Breast epithelium (tissue), 4 donors: ENCODE results near the gene ADGRF1. TPM values are rescaled to one million over a fixed set of nuclear protein-coding genes. Genes with fewer than 3 reads are reported as not detected.

ENCODE experiments used
- DNase-seq, 2 donors: peaks; one replicate each; pipeline ENCODE4 v3.0.0-alpha.2; 2019; ENCODE audit warnings: low spot score in 2 of 2
- H3K27ac ChIP-seq, 2 donors: fragments of 200-600 bp; sonication (generic) in 1 of 2; one replicate each; pipeline ENCODE4 v1.5.1; 2016 to 2019; ENCODE audit warnings: mild to moderate bottlenecking in 1 of 2
- H3K27me3 ChIP-seq, 2 donors: fragments of 200-600 bp; sonication (generic) in 1 of 2; one replicate each; pipeline versions ENCODE4 v1.5.1 to v1.6.0; 2017 to 2019; ENCODE audit warnings: control low read depth in 1 of 2, mild to moderate bottlenecking in 1 of 2
- H3K36me3 ChIP-seq: fragments of 200-600 bp; one replicate; pipeline ENCODE4 v1.5.1; 2019
- H3K4me1 ChIP-seq, 2 donors: fragments of 200-600 bp; sonication (generic); one replicate each; pipeline ENCODE4 v1.5.1; 2016 to 2019; ENCODE audit warnings: control low read depth in 1 of 2
- H3K4me3 ChIP-seq, 3 donors: fragments of 200-600 bp; sonication (generic); 1 replicate in 2 of 3; 2 replicates in 1 of 3; pipeline ENCODE4 v1.5.1; 2016 to 2019; ENCODE audit warnings: mild to moderate bottlenecking in 3 of 3, moderate library complexity in 2 of 3
- H3K9me3 ChIP-seq, 2 donors: fragments of 200-600 bp; sonication (generic) in 1 of 2; one replicate each; pipeline ENCODE4 v1.5.1; 2016 to 2019; ENCODE audit warnings: control low read depth in 1 of 2
- POLR2A ChIP-seq: fragments of 450-650 bp; IDR thresholded peaks from one replicate; pipeline ENCODE4 v1.6.1; 2016; ENCODE audit warnings: antibody characterized with exemption, mild to moderate bottlenecking, moderate library complexity
- POLR2AphosphoS5 ChIP-seq, 3 donors: sonication (generic); formaldehyde crosslinking; IDR thresholded peaks; one replicate each; pipeline ENCODE4 v1.6.1; 2017; ENCODE audit warnings: antibody characterized with exemption in 3 of 3
- intact Hi-C: fragments of 100-400 bp; cut with DNase I; formaldehyde crosslinking; loops from one replicate; pipeline ENCODE4 v1.15.1; 2023; ENCODE audit warnings: low total_unique reads
- total RNA-seq, 3 donors: library from RNA; depleted of rRNA; stranded (reverse); fragments of >200 nt; gene quantifications; one replicate each; pipeline ENCODE4 v1.1.0, GENCODE V29; 2016
- TF ChIP-seq, protein P1 (sequence below), 3 donors: fragments of 450-650 bp; IDR thresholded peaks; one replicate each; pipeline ENCODE4 v1.5.1; 2016 to 2017; ENCODE audit warnings: antibody characterized with exemption in 3 of 3, mild to moderate bottlenecking in 3 of 3, moderate library complexity in 3 of 3

Gene ADGRF1
- total RNA-seq, 3 donors from 2014 or later, result 0.66 to 3.5 TPM; not detected in 1

DNA sequence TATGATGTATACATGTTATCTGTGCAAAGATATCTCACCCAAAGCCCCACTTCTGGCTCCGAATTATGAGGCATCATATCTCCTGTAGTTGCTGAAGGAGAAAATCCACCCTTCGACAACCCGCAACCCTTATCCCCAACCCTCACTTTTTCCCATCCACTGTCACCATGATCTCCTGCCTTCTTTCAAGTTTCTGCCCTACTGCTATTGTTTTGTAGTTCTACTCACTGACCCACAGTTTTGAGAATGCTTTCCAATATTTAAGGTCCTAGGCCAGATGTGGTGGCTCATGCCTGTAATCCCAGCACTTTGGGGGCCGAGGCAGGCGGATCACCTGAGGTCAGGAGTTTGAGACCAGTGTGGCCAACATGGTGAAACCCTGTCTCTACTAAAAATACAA, 22.2 kb downstream of the ADGRF1 start:
- H3K4me3 ChIP-seq, result no peak overlapping the region
- H3K27me3 ChIP-seq, result no peaks in the 10 kb centered on the region
- H3K27ac ChIP-seq, result no peak overlapping the region
- intact Hi-C loops, result no loop called here
- no peak for DNase-seq
- H3K9me3 ChIP-seq, result no peaks in the 10 kb centered on the region
- TF ChIP-seq, protein P1, sequence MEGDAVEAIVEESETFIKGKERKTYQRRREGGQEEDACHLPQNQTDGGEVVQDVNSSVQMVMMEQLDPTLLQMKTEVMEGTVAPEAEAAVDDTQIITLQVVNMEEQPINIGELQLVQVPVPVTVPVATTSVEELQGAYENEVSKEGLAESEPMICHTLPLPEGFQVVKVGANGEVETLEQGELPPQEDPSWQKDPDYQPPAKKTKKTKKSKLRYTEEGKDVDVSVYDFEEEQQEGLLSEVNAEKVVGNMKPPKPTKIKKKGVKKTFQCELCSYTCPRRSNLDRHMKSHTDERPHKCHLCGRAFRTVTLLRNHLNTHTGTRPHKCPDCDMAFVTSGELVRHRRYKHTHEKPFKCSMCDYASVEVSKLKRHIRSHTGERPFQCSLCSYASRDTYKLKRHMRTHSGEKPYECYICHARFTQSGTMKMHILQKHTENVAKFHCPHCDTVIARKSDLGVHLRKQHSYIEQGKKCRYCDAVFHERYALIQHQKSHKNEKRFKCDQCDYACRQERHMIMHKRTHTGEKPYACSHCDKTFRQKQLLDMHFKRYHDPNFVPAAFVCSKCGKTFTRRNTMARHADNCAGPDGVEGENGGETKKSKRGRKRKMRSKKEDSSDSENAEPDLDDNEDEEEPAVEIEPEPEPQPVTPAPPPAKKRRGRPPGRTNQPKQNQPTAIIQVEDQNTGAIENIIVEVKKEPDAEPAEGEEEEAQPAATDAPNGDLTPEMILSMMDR (IDR thresholded peaks at IDR 0.05), result no peak
- H3K4me1 ChIP-seq, result no peaks in the 10 kb centered on the region
- H3K36me3 ChIP-seq, result no peaks in the 10 kb centered on the region

DNA sequence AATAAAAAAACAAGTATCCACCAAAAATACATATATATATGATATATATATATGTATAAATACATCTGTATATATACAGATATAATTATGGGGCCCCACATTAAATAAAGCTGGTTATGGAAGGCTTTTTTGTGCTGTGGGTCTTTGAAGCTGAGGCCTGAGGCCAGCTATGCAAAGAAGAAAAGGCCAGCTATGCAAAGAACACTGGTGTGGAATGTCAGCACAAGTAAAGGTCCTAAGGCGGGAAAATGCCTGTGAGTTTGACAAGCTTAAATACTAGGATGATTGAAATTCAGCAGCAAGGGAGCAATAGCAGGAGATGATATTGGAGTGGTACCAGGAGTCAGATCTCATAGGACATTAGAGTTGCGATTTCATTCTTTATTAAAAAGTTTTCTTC, 25.2 kb downstream of the ADGRF1 start:
- TF ChIP-seq POLR2AphosphoS5 (IDR thresholded peaks at IDR 0.05) (no peak), POLR2A (no peak)
- TF ChIP-seq, protein P1 (IDR thresholded peaks at IDR 0.05), result no peak
- no peaks in the 10 kb centered on the region for H3K4me1 ChIP-seq
- DNase-seq, result no peak
- H3K9me3 ChIP-seq, result no peaks in the 10 kb centered on the region
- peak overlapping the region in 1 of 2 donors; percentile 52 for H3K27ac ChIP-seq
- H3K27me3 ChIP-seq, result no peaks in the 10 kb centered on the region
- H3K4me3 ChIP-seq, result no peak overlapping the region
- intact Hi-C loops, result no loop called here
- no peaks in the 10 kb centered on the region for H3K36me3 ChIP-seq

DNA sequence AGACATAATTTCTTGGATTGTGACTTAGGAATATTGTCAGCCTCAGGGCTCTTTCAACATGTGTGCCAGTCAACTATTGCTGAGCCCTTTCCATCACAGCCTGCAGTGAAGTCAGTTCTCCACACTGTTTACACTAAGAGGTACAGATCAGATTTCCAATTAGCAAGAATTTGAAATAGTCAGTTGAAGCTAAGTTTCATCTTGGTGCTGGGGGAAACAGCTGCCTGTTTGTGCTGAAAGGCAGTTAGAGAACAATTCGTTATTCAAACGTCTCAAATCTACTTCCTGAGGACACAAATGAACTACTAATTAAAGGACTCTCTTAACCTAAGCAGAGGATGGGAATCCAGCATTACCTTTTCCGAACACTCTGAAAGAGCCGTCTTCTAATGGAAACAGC, 25.9 kb downstream of the ADGRF1 start:
- TF ChIP-seq, protein P1 (IDR thresholded peaks at IDR 0.05), result no peak
- no peak for TF ChIP-seq POLR2A
- no peak for TF ChIP-seq POLR2AphosphoS5 (IDR thresholded peaks at IDR 0.05)
- no peak overlapping the region for H3K4me3 ChIP-seq
- no peaks in the 10 kb centered on the region for H3K36me3 ChIP-seq
- no peaks in the 10 kb centered on the region for H3K4me1 ChIP-seq
- H3K27ac ChIP-seq, result peak overlapping the region; percentile 52 to 60
- no peaks in the 10 kb centered on the region for H3K9me3 ChIP-seq
- intact Hi-C loops, result no loop called here
- DNase-seq, result no peak
- H3K27me3 ChIP-seq, result no peaks in the 10 kb centered on the region

DNA sequence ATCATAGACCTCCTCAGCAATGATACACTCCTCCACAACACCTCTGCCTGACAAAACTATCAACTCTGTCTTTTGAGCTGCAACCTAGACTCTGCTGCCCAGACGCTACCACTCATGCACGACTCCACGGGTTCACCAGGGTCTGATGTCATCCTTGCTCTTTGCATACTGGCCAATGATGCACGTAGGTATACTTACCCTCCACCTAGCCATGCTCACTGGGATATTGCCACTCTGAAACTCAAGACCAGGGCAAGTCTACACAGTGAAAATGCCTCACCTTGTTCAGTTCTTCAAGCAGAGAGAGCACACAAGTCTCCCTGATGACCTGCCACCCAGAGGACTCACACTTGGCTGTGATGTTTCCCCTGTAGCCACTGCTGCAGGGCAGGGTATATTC, 27.7 kb downstream of the ADGRF1 start:
- H3K9me3 ChIP-seq, result no peaks in the 10 kb centered on the region
- no peaks in the 10 kb centered on the region for H3K27me3 ChIP-seq
- H3K27ac ChIP-seq, result no peak overlapping the region
- intact Hi-C loops, result no loop called here
- H3K4me3 ChIP-seq, result no peak overlapping the region
- no peak for DNase-seq
- TF ChIP-seq, protein P1 (IDR thresholded peaks at IDR 0.05), result no peak
- TF ChIP-seq POLR2A, result no peak
- TF ChIP-seq POLR2AphosphoS5 (IDR thresholded peaks at IDR 0.05), result no peak
- H3K36me3 ChIP-seq, result no peaks in the 10 kb centered on the region
- H3K4me1 ChIP-seq, result no peaks in the 10 kb centered on the region

DNA sequence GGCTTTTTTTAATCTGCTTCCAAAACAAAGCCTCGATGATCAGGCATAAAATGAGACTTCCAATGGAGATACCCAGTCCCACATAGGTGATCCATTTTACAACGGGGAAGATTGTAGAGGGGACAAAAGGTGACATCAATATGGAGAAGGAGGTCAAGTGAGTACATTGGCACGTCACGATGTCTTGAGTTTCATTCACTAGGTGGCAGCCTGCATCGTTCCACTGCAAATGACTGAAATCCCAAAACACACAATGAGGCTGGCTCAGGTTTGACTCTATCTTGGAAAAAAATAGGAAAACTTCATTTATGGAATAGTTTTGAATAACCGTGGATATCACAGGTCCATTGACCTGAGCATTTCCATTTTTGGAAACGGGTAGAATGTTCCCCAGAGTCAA, 32.5 kb downstream of the ADGRF1 start:
- TF ChIP-seq POLR2A, result no peak
- TF ChIP-seq POLR2AphosphoS5 (IDR thresholded peaks at IDR 0.05), result no peak
- TF ChIP-seq, protein P1 (IDR thresholded peaks at IDR 0.05), result no peak
- no peak for DNase-seq
- Histone ChIP-seq H3K27ac (peak overlapping the region in 1 of 2 donors; percentile 38), H3K27me3 (no peaks in the 10 kb centered on the region), H3K4me3 (no peak overlapping the region), H3K4me1 (no peaks in the 10 kb centered on the region), H3K9me3 (no peaks in the 10 kb centered on the region), H3K36me3 (no peaks in the 10 kb centered on the region)
- intact Hi-C loops, result loop anchor here (2.0 kb wide), 1 partner anchor 45 kb away; no protein-coding TSS in a partner anchor
